Left hindlimb (tissue), 1 donor: ENCODE results near the gene PGM2L1.

ENCODE experiments used
- DNase-seq: peaks from one replicate; pipeline ENCODE4 v3.0.0-alpha.2; 2018

Gene PGM2L1

DNA sequence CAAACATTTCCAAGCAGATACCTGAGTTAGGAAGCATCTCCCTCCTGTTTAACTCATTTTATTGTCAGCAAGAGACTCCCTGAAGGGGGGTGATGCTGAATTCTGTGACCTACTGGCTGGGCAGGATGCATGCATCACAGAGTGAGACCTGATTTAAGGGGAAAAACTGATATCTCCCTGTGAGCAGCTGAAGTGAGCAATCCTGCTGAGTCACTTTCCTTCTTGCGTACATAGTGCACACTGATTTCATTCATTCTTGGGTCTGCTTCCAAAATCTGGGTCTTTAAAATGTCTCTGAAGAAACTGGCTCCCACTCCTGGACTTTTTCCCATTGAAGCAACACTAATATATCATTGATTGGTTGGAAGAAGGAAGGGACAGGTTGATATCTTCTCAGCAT is 110.1 kb downstream of the PGM2L1 start:
- DNase-seq: no peak

DNA sequence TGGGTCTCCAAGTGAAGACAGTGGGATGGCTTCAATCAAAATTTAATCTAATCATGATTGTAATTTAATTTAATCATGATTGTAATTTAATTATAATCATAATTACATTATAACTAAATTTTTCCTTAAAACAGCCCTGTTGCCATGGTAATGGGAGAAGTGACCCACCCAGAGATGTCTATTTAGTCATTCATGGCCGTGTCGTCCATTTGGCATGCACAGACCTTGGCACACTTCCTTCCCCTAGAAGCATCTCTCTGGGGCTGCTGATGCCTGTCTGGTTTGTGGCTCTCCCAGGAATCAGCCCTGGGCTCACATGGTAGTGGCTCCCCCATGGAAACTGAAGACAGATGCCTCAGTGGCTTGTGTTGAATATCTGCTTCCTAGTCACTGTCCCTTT is 113.8 kb downstream of the PGM2L1 start:
- DNase-seq: no peak

DNA sequence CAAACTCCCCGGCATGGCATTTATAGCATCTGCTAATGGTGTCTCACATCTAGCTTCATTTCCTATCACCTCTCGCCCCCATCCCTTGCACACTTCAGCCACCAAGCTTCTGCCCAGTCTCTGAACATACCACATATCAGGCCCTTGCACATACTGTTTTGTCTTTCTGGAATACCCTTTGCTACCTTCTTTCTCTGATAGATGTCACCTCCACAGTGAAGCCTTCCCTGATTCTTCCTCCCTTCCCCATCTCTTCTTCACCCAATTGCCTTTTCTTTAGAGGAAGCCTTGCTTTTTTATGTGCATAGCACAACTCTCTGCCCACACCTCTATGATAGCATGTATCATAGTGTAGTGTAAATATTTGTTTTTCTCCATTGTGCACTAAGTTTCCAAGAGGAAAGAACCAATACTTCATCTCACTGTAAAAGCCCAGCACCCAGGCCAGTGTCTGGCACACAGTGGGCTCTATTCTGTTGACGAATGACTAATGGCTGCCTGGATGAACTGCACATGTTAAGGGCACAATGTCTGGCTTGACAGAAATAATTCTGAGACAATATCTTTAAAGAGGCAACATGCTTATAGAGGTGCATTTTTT is 114.6 kb downstream of the PGM2L1 start:
- no peak for DNase-seq

DNA sequence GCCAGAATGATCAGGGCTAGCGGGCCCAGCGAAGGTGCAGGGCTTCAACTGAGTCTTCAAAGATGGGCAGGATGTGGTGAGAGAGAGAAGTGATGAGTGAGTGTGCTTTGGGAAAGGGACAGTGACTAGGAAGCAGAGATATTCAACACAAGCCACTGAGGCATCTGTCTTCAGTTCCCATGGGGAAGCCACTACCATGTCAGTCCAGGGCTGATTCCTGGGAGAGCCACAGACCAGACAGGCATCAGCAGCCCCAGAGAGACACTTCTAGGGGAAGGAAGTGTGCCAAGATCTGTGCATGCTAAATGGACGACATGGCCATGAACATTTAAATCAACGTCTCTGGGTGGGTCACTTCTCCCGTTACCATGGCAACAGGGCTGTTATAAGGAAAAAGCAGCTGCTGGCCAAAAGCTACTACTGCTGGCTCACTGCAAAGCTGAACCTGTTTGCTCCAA is 115.3 kb downstream of the PGM2L1 start:
- DNase-seq: no peak

DNA sequence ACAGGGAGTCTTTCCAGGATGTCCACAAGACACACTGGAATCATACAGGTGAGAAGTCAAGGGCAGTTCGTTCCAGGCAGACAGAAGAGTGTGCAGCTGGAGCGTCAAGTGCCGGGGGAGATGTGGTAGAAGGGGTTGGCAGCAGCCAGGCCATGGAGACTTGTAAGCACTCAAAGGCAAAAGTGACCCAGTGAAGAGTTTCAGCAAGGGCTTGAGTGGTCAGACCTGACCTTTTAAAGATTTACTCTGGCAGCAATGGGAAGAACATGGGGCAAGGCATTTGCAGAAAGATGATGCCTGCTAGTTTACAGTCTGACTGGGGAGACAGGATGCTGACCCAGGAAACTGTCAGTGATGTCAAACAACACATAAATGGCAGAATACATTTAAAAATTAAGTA is 115.8 kb downstream of the PGM2L1 start:
- no peak for DNase-seq

DNA sequence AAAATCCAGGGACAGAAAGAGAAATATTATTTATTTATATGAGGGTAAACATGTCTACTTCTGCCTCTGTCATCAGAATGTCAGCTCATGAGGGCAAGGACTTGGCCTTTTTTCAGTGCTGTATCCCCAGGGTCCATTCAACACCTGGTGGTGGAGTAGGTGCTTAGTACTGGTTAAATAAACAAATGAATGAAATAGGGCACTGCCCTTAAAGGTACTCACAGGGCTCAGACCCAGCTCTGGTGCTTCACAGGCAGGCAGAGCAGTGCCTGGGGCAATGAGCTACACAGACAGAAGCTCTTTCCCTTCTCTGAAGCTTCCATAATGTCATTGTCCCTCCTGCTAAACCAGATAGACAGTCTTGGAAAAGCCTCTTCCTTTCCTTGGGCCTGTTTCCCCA is 117.7 kb downstream of the PGM2L1 start:
- no peak for DNase-seq
